Neural cell (in vitro differentiated cells): Measurements from ENCODE around the gene PNKD.

Experiments
- EP300 ChIP-seq: fragments of 450-650 bp; conservative IDR thresholded peaks from 2 replicates; pipeline ENCODE4 v1.6.1; 2014; ENCODE audit warnings: antibody characterized with exemption, mild to moderate bottlenecking, moderate library complexity; ENCODE audit not compliant: poor library complexity, severe bottlenecking
- EZH2 ChIP-seq: fragments of 200-600, 300-800 bp; shearing (Covaris generic), sonication (generic); IDR thresholded peaks from 2 replicates; pipeline ENCODE4 v1.6.1; 2014; ENCODE audit warnings: antibody characterized with exemption, low read length, borderline replicate concordance, mild to moderate bottlenecking; ENCODE audit not compliant: insufficient read depth, poor library complexity, severe bottlenecking
- MXI1 ChIP-seq: fragments of 450-650 bp; conservative IDR thresholded peaks from 2 replicates; pipeline ENCODE4 v1.6.1; 2014; ENCODE audit warnings: antibody characterized with exemption, mild to moderate bottlenecking; ENCODE audit not compliant: poor library complexity, severe bottlenecking
- POLR2AphosphoS5 ChIP-seq: IDR thresholded peaks from 2 replicates; pipeline ENCODE4 v1.6.1; 2012
- RAD21 ChIP-seq: fragments of 450-650 bp; conservative IDR thresholded peaks from 2 replicates; pipeline ENCODE4 v1.6.1; 2014; ENCODE audit warnings: antibody characterized with exemption, mild to moderate bottlenecking, moderate library complexity
- REST ChIP-seq: IDR thresholded peaks from 2 replicates; pipeline ENCODE4 v1.6.1; 2012; ENCODE audit warnings: borderline replicate concordance
- SMC3 ChIP-seq: fragments of 450-650 bp; conservative IDR thresholded peaks from 2 replicates; pipeline ENCODE4 v1.6.1; 2014; ENCODE audit warnings: antibody characterized with exemption, mild to moderate bottlenecking, moderate library complexity; ENCODE audit not compliant: poor library complexity
- TAF1 ChIP-seq: IDR thresholded peaks from 2 replicates; pipeline ENCODE4 v1.6.1; 2012; ENCODE audit warnings: low read depth
- TF ChIP-seq, protein P1 (sequence below): fragments of 450-650 bp; IDR thresholded peaks from 2 replicates; pipeline ENCODE4 v1.5.1; 2014; ENCODE audit warnings: antibody characterized with exemption, mild to moderate bottlenecking, moderate library complexity; ENCODE audit not compliant: poor library complexity, severe bottlenecking

DNA sequence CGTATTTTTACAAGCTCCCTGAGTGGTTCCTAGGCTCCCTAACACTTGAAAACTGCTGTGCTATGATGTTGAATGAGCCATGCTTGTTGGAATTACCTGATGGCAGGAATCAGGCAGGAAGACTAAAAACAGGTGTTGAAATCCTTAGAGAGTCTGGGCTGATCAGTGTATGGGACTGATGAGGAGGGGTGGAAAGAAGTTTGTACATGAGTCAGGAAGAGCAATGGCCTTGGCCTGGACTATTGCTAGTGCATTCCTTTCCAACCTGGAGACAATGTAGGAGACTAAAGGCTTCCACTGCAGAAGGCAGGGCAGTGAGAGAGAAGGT, 46.9 kb downstream of the PNKD start:
- TF ChIP-seq, protein P1, sequence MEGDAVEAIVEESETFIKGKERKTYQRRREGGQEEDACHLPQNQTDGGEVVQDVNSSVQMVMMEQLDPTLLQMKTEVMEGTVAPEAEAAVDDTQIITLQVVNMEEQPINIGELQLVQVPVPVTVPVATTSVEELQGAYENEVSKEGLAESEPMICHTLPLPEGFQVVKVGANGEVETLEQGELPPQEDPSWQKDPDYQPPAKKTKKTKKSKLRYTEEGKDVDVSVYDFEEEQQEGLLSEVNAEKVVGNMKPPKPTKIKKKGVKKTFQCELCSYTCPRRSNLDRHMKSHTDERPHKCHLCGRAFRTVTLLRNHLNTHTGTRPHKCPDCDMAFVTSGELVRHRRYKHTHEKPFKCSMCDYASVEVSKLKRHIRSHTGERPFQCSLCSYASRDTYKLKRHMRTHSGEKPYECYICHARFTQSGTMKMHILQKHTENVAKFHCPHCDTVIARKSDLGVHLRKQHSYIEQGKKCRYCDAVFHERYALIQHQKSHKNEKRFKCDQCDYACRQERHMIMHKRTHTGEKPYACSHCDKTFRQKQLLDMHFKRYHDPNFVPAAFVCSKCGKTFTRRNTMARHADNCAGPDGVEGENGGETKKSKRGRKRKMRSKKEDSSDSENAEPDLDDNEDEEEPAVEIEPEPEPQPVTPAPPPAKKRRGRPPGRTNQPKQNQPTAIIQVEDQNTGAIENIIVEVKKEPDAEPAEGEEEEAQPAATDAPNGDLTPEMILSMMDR = no peak
- TF ChIP-seq EZH2 (no peak), REST (no peak), TAF1 (no peak), EP300 (no peak), POLR2AphosphoS5 (no peak), RAD21 (no peak), MXI1 (no peak), SMC3 (no peak)
